HG03196 (cell line): ENCODE measurements around the gene NECTIN1.
A peak's percentile ranks its signal among the peaks of the same experiment; 100 is the strongest.

Source experiments
- ATAC-seq: cut with Tn5 transposase; IDR thresholded peaks from one replicate; pipeline ENCODE4 v1.9.1; 2021; ENCODE audit not compliant: unreplicated experiment

Gene NECTIN1

DNA sequence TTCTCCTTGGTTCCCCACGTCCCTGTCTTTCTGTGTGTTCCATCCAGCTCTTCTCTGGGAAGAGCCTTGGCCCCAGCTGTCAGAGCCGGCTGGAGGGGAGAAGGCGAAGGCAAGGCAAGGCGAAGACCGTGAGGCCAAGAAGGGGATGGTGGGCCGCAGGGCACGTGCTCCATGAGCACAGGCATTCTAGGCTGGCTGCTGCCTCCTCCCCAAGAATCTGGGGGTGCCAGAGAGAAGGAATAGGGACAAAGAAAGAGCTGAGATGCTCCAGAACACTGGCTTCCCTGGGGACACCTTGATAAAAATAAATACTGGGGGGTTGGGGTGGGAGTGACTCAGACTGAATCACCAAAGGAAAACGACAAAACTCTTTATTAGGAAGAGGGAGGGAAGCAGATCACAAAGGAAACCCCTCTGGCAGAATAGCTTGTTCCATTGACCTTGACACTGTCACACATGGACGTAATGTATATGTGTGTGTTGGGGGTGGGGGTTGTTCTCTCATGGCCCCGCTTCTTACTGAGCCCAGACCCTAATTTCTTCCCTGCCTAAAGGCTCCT lies 52.5 kb downstream of the NECTIN1 start:
- ATAC-seq, result no peak

- peak; percentile 89 for ATAC-seq
Observed at GRCh38 chr11:119673759-119674336, 55.2 kb downstream of the NECTIN1 start.

- ATAC-seq, result no peak
Observed at GRCh38 chr11:119673052-119673758, 55.8 kb downstream of the NECTIN1 start.

DNA sequence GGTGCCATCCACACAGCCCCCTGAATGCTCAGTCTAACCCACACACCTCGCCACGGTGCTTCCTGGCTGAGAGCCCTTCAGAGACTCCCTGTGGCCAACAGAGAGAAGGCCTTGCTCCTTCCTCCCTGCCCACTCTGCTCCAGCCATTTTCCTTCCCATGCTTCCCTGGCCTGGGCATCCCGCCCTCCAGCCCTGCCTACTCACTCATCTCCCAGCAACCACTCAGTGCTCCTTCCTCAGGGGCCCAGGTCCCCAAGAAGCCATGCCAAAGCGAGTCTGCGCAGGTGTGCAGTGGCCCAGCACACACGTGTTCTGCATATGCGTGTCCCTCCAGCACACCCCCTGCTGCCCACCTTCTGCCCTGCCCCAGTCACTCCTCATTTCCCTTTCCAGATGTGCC lies 56.4 kb downstream of the NECTIN1 start:
- ATAC-seq, result no peak

DNA sequence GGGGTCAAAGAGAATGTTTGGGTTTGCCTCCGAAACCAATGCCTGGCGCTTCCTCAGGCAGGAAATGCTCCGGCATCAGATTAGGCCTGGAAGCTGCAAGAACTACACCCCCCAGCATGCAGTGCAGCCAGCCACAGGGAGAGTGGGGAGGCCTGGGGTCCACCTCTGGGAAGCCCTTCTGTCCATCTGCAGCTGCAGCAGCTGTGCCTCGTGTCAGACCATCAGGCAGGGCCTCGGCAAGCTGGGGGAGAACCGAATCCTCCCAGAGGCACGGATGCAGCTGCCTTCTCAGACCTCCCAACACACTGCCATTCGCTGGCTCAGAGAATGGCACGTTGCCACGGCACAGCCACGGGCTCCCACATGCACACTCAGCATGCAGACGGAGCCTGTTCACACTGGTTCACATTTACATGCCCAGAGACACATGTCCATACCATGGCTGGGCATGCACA lies 57.4 kb downstream of the NECTIN1 start:
- ATAC-seq, result no peak

DNA sequence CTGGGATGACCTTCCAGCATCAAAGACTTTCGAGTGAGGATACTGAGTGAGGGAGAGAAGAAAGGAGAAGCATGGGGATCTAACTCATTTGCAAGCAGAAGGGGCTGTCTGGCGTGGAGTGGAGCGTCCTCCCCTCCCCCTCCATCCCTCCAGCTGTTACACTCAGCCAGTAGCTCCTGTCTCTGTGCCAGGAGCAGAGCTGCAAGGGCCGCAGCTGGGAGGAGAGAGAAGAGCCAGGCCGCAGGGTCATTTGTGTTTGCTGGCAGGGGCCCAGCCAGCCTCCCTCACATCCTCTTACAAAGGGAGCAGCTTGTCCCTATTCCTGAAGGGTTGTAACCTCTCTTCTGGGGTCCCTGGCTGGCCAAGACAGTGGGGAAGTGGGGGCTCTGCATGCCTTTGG lies 57.9 kb downstream of the NECTIN1 start:
- no peak for ATAC-seq

GRCh38 chr11:119669487-119669886 lies 59.5 kb downstream of the NECTIN1 start:
- ATAC-seq, result no peak

GRCh38 chr11:119668676-119669075 lies 60.3 kb downstream of the NECTIN1 start:
- no peak for ATAC-seq

DNA sequence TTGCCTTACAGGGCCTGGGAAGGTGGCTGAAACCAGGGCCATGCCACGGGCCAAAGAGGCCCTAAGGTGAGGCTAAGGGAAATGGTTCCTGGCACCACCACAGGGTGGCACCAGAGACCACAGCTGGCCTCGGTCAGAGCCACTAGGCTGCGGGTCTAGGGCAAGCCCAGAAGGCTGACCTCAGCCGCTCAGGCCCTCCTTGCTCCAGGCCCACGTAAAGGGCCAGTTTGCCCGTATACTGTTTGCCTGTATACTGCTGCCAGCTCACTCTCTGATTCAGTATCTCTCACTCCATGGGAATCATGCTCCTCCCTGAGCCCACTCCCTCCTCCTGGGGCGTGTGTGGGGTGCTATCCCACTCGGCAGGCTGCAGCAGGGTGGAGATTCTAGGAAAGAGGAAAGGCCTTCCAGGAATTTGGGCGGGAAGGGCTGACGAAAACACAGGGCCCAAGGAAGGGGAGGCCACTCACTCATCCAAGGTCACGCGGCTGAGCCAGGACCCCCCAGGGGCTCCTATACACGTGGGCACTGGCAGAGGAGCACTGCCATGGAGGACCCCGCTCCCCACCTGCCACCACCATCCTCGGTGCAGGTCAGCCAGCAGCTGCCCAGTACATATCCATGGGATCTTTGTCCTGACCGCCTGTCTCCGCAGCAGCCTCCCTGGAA lies 62.4 kb downstream of the NECTIN1 start:
- peak; percentile 65 for ATAC-seq

DNA sequence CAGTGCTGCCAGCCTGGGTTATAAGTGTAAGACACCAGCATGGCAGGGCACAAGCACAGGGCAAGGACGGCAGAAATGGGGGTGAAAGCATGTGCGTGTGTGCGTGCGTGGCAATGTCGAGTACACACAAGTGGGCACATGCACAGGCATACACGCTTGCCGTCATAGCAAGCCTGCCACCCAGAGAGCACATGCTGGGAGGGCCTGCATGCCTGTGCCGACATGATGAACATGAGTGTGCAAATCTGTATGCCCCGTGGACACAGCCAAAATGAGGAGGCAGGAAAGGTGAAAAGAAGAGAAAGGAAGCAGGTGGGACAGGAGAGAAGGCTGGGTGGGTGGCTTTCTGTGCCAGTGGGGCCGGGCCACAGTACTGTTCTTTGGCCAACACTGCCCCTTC lies 62.9 kb downstream of the NECTIN1 start:
- ATAC-seq, result no peak

- ATAC-seq, result no peak
Observed at GRCh38 chr11:119664701-119665420, 64.1 kb downstream of the NECTIN1 start.

GRCh38 chr11:119664063-119664572 lies 64.9 kb downstream of the NECTIN1 start:
- ATAC-seq, result no peak

- no peak for ATAC-seq
Observed at GRCh38 chr11:119663279-119663678, 65.7 kb downstream of the NECTIN1 start.

GRCh38 chr11:119661226-119661625 lies 67.8 kb downstream of the NECTIN1 start:
- ATAC-seq, result no peak

DNA sequence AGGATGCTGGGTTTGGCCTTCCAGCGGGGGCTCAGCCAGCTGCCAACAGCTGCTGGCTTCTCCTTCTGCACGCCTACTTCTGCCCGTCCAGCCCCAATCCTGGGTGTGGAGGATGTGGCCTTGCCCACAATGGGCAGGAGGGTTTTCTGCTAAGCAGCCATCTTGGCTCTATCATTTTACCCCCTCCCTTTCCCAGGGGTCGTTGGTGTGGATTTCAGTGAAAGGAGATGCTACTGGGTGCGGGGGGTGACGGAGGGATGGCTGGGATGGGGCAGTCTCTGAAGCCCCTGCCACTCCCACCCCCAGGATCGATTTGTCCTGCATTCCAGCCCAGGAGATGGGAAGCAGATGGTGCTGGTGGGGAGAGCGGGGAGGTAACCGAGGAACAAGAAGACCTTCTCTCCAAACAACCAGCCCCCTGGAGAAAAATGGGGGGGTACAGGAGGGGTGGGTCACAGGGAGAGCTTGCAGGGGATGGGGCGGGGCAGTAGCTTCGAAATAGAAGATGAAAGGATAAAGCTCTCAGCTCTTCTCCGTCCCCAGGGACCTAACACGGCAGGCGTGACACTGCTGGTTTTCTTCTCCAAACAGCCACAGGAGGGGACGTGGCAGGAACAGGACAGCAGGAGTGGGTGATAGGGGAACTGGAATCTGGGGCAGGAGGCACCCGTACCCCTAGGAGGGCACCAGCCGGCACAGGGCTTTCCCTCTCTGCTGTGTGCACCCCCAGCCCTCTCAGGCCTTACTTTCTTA lies 68.9 kb downstream of the NECTIN1 start:
- no peak for ATAC-seq

- ATAC-seq, result no peak
Observed at GRCh38 chr11:119652907-119653659, 75.9 kb downstream of the NECTIN1 start.

DNA sequence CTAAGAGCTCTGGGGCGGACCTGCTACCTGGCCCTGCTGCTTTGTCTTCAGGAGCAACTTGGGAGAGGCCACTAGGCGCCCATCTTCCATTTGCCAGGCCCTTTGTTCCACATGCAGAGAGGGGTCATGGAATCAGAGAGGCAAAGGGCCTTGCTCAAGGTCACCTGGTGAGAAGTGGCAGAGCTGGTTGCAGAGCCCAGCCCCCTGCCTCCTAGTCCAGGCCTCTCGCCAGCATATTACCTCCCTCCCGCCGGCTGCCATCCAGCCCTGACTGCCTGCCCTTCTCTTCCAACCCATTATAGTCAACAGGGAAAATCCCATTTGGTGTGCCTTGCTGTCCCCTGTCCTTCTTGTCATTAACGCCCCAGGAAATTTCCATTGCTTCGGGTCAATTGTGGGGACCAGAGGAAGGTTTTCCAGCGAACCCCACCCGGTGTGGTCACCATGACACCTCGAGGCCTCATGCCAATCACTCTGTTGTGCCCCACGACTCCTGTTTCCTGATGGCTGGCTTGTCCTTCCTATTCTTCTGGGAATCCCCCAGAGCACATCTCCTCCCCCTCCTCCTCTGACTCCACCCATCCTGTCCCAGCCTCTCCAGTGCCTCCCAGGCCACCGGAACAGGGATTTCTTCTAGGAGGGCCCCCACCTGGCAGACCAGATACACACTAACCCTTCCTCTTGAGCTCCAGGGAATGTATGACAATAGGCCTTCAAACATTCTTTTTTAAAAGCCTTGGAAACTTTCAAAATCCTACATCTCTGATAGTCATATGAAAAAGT lies 77.0 kb downstream of the NECTIN1 start:
- ATAC-seq, result no peak

DNA sequence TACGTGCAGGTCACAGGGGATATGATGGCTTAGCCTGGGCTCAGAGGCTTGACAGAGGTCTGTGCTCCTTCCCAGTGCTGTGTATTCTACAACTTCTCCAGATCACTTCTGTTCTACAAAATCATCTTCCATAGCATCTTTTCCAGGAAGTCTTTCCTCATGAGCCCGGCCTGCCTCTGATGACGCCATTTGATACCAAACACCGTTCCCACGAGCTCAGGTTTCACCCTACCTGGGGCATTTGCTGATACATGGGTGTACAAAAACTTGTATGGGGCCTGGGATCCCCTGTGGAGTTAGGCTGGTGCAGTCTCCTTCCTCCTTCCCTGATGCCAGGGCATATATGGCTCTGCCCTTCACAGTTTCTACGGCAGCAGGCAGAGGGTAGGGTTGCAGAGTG lies 78.7 kb downstream of the NECTIN1 start:
- no peak for ATAC-seq

GRCh38 chr11:119647254-119647653 lies 81.7 kb downstream of the NECTIN1 start:
- ATAC-seq, result no peak
